GM19328 (cell line): ENCODE results near the gene RPRM.
"Not testable (repeated sequence)": the region's sequence is repeated elsewhere in the genome, so short reads cannot be mapped to it uniquely, and the experiment has no call there.

Experiments
- ATAC-seq: cut with Tn5 transposase; IDR thresholded peaks from one replicate; pipeline ENCODE4 v1.9.1; 2021; ENCODE audit warnings: mild to moderate bottlenecking, moderate library complexity; ENCODE audit not compliant: unreplicated experiment

Gene RPRM

GRCh38 chr2:153461453-153461852 lies 17.1 kb downstream of the RPRM start:
- no peak for ATAC-seq

- no peak for ATAC-seq
Measured at GRCh38 chr2:153455861-153456260, 22.7 kb downstream of the RPRM start.

GRCh38 chr2:153455403-153455802 lies 23.2 kb downstream of the RPRM start:
- no peak for ATAC-seq

- no peak for ATAC-seq
Measured at GRCh38 chr2:153451611-153452010, 27.0 kb downstream of the RPRM start.

- ATAC-seq: no peak
Measured at GRCh38 chr2:153443106-153443505, 35.5 kb downstream of the RPRM start.

- not testable (repeated sequence) for ATAC-seq
Measured at GRCh38 chr2:153442616-153443015, 35.9 kb downstream of the RPRM start.

GRCh38 chr2:153440090-153440489 lies 38.5 kb downstream of the RPRM start:
- not testable (repeated sequence) for ATAC-seq

GRCh38 chr2:153433403-153433802 lies 45.2 kb downstream of the RPRM start:
- ATAC-seq: no peak

GRCh38 chr2:153432381-153432780 lies 46.2 kb downstream of the RPRM start:
- ATAC-seq: no peak

GRCh38 chr2:153431114-153431513 lies 47.4 kb downstream of the RPRM start:
- no peak for ATAC-seq
